Hepatocyte (in vitro differentiated cells): Measurements from ENCODE around the gene MTHFR.

ENCODE experiments used
- CTCF ChIP-seq: fragments of 200-600 bp; sonication (generic); IDR thresholded peaks from 2 replicates; pipeline ENCODE4 v1.5.1; 2016; ENCODE audit warnings: antibody characterized with exemption, mild to moderate bottlenecking; ENCODE audit not compliant: poor library complexity
- EZH2 ChIP-seq: fragments of 200-600 bp; sonication (generic); IDR thresholded peaks from 2 replicates; pipeline ENCODE4 v1.6.1; 2016; ENCODE audit warnings: antibody characterized with exemption, mild to moderate bottlenecking, borderline replicate concordance
- EZH2phosphoT487 ChIP-seq: fragments of 200-600 bp; sonication (generic); IDR thresholded peaks from one replicate; pipeline ENCODE4 v1.6.1; 2018; ENCODE audit warnings: antibody characterized with exemption, mild to moderate bottlenecking, low read depth, moderate library complexity; ENCODE audit not compliant: unreplicated experiment, severe bottlenecking

GRCh38 chr1:11817192-11817591 is 11.4 kb upstream of the MTHFR start:
- no peak for TF ChIP-seq CTCF
- no peak for TF ChIP-seq EZH2
- no peak for TF ChIP-seq EZH2phosphoT487
